HepG2 (cell line): ENCODE measurements around the gene UGT1A4. TPM values are rescaled to one million over a fixed set of nuclear protein-coding genes. Genes with fewer than 3 reads are reported as not detected.

Experiments used
- ATAC-seq: fragments of 200-7000 bp; cut with Tn5 transposase; 3 replicates; pipeline ENCODE4 v1.9.1; 2020; ENCODE audit warnings: mild to moderate bottlenecking, moderate library complexity
- BruUV-seq: library from RNA; stranded (reverse); fragments of 400-500 nt; replicated peaks from 2 replicates; lab custom pipeline; 2021; lab: Mats Ljungman, UMichigan
- CTCF ChIA-PET: fragments of 300-600 bp; formaldehyde crosslinking; extraction: SDS; loops from one replicate; lab custom pipeline; 2021; ENCODE audit warnings: low total read pairs, inconsistent platforms, low intra/inter-chr PET ratio; lab: Yijun Ruan, JAX
- POLR2A ChIA-PET: fragments of 350-600 bp; sonication (Branson Sonifier 250); formaldehyde crosslinking; loops from one replicate; lab custom pipeline; 2020; ENCODE audit warnings: antibody characterized with exemption, inconsistent platforms; lab: Yijun Ruan, JAX
- DNase-seq: peaks from one replicate; pipeline ENCODE4 v3.0.0-alpha.2; 2015; ENCODE audit warnings: low spot score
- FAIRE-seq: peaks from 3 replicates; lab custom pipeline; 2011; peaks lifted over from hg19 to GRCh38; lab: Jason Lieb, UNC
- H2AFZ ChIP-seq: one replicate; pipeline ENCODE4 v1.6.1; 2011; ENCODE audit warnings: low read length, inconsistent platforms
- H3K27ac ChIP-seq: fragments of 300-600 bp; 3 replicates; pipeline ENCODE4 v1.8.0; 2011; ENCODE audit warnings: mixed run types, mild to moderate bottlenecking, mixed read lengths, low read length, inconsistent platforms; ENCODE audit not compliant: insufficient read depth; ENCODE audit errors: extremely low read length
- H3K27me3 ChIP-seq, 2 experiments: fragments of 200-600 bp in 1 of 2; 2 replicates in 1 of 2; 3 replicates in 1 of 2; pipeline versions ENCODE4 v1.6.0 to v1.8.0; 2011; ENCODE audit warnings: low read length in 2 of 2, mild to moderate bottlenecking in 2 of 2, moderate library complexity in 2 of 2, inconsistent platforms in 1 of 2; ENCODE audit not compliant: insufficient read depth in 2 of 2, control insufficient read depth in 1 of 2
- H3K36me3 ChIP-seq, 2 experiments: fragments of 200-600 bp in 1 of 2; replicated peaks in 1 of 2; 2 replicates in 1 of 2; 3 replicates in 1 of 2; pipeline versions ENCODE4 v1.5.1 to v1.8.0; 2011; ENCODE audit warnings: low read length in 2 of 2, inconsistent platforms in 1 of 2; ENCODE audit not compliant: insufficient read depth in 2 of 2, control insufficient read depth in 1 of 2
- H3K4me1 ChIP-seq: 2 replicates; pipeline ENCODE4 v1.5.1; 2012; ENCODE audit warnings: low read length, inconsistent platforms; ENCODE audit not compliant: insufficient read depth
- H3K4me2 ChIP-seq: 2 replicates; pipeline ENCODE4 v1.6.0; 2011; ENCODE audit warnings: low read depth, low read length, inconsistent platforms
- H3K4me3 ChIP-seq, 3 experiments: fragments of 200-600 bp in 1 of 3; sonication (generic), shearing (Covaris generic) in 1 of 3; replicated peaks in 1 of 3; 2 replicates each; pipeline ENCODE4 v1.5.1; 2011 to 2016; ENCODE audit warnings: low read length in 3 of 3, inconsistent platforms in 2 of 3, low read depth in 2 of 3, mild to moderate bottlenecking in 2 of 3, control low read depth in 1 of 3, mixed read lengths in 1 of 3; ENCODE audit not compliant: insufficient read depth in 1 of 3
- H3K79me2 ChIP-seq: one replicate; pipeline ENCODE4 v1.6.1; 2011; ENCODE audit warnings: low read length, inconsistent platforms; ENCODE audit not compliant: insufficient read depth
- H3K9ac ChIP-seq: 2 replicates; pipeline ENCODE4 v1.6.0; 2011; ENCODE audit warnings: mild to moderate bottlenecking, low read depth, low read length, inconsistent platforms; ENCODE audit not compliant: insufficient read depth
- H3K9me3 ChIP-seq: 2 replicates; pipeline ENCODE4 v1.5.1; 2012; ENCODE audit warnings: mild to moderate bottlenecking, low read length
- H4K20me1 ChIP-seq: 2 replicates; pipeline ENCODE4 v1.6.0; 2011; ENCODE audit warnings: inconsistent platforms, mild to moderate bottlenecking, low read length, moderate library complexity; ENCODE audit not compliant: insufficient read depth
- GABPA ChIP-seq, 2 experiments: IDR thresholded peaks; 2 replicates each; pipeline ENCODE4 v1.6.1; 2011 to 2016; ENCODE audit warnings: low read depth in 2 of 2, low read length in 1 of 2, missing biosample characterization in 1 of 2, missing genetic modification characterization in 1 of 2
- KAT7 ChIP-seq: IDR thresholded peaks from 2 replicates; pipeline ENCODE4 v1.6.1; 2018; ENCODE audit warnings: borderline replicate concordance, missing compliant biosample characterization
- MIER3 ChIP-seq: IDR thresholded peaks from 2 replicates; pipeline ENCODE4 v1.6.1; 2016; ENCODE audit warnings: missing compliant biosample characterization, borderline replicate concordance
- SOX5 ChIP-seq: IDR thresholded peaks from 2 replicates; pipeline ENCODE4 v1.6.1; 2016; ENCODE audit warnings: borderline replicate concordance
- TOE1 ChIP-seq: sonication (generic); formaldehyde crosslinking; IDR thresholded peaks from 2 replicates; pipeline ENCODE4 v1.4.0; 2020; ENCODE audit warnings: mild to moderate bottlenecking, missing genetic modification reagents
- ZNF235 ChIP-seq: sonication (generic); formaldehyde crosslinking; IDR thresholded peaks from 2 replicates; pipeline ENCODE4 v1.8.1; 2023; ENCODE audit warnings: mild to moderate bottlenecking, missing genetic modification reagents, borderline replicate concordance
- ZNF746 ChIP-seq: sonication (generic); formaldehyde crosslinking; IDR thresholded peaks from 2 replicates; pipeline ENCODE4 v1.8.0; 2022; ENCODE audit warnings: mild to moderate bottlenecking, missing genetic modification reagents
- ZSCAN21 ChIP-seq: sonication (generic); formaldehyde crosslinking; IDR thresholded peaks from 2 replicates; pipeline ENCODE4 v1.8.0; 2022; ENCODE audit warnings: mild to moderate bottlenecking, missing genetic modification reagents, moderate library complexity, borderline replicate concordance
- WGBS: methylation state at CpG from one replicate; pipeline ENCODE4 v1.1.6; 2017; ENCODE audit warnings: low lambda C conversion rate; 5-methylcytosine and 5-hydroxymethylcytosine counted together
- in situ Hi-C: cut with HindIII; loops from 2 replicates; pipeline ENCODE4 v1.10.0; 2017; ENCODE audit warnings: low pct_unique_long_range_greater_than_20kb; ENCODE audit not compliant: extremely low pct_ligation_motif_present
- intact Hi-C: fragments of 100-400 bp; cut with micrococcal nuclease; formaldehyde crosslinking; loops from one replicate; pipeline ENCODE4 v1.10.0; 2022; ENCODE audit not compliant: unreplicated experiment
- polyA plus RNA-seq, 8 experiments: library from polyadenylated mRNA; depleted of rRNA in 3 of 8; stranded (reverse) in 7 of 8; unstranded in 1 of 8; fragments of >200 nt; fragmentation: Illumina TruSeq in 4 of 8; extraction: Trizol in 4 of 8; gene quantifications; 2 replicates each; pipeline versions ENCODE4 v1.2.1 to v1.2.3, GENCODE V29; 2011 to 2016; ENCODE audit warnings: low read depth in 4 of 8, missing spikeins in 1 of 8, mixed read lengths in 1 of 8; ENCODE audit not compliant: insufficient read depth in 1 of 8
- total RNA-seq, 5 experiments: library from RNA; depleted of rRNA; stranded (reverse); fragments of >200 nt; fragmentation: Illumina TruSeq; extraction: Trizol; gene quantifications; 2 replicates each; pipeline ENCODE4 v1.2.3, GENCODE V29; 2016; ENCODE audit warnings: low read depth in 1 of 5
- TF ChIP-seq, protein P1 (sequence below): IDR thresholded peaks from 2 replicates; pipeline ENCODE4 v1.6.1; 2018; ENCODE audit warnings: missing genetic modification reagents, mild to moderate bottlenecking, missing compliant biosample characterization
- TF ChIP-seq, protein P2 (sequence below): sonication (generic); formaldehyde crosslinking; IDR thresholded peaks from 2 replicates; pipeline ENCODE4 v1.8.0; 2022; ENCODE audit warnings: mild to moderate bottlenecking, missing genetic modification reagents, moderate library complexity

Gene UGT1A4
- total and polyA plus RNA-seq, 2 of the 13 experiments (the other 11 are each of a cell fraction or from before 2014, with no cell fraction given) = not detected

DNA sequence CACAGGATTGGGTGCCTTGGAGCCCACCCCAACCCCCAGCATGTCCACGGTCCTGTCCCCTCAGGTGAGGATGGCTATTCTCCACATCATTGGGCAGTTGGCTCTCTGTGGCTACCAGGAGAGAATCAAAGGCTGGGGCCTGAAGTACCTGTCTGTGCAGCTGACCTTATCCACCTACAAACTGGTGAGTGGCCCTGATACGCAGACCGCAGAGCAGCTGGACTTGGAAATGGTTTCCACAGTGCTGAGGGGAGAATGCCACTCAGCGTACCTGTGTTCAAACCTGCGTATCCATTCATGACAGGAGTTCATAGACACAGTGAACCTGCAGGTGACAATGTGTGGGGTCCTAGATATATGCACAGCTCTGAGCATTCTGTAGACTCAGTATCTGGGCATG, 81.2 kb downstream of the UGT1A4 start:
- H3K9me3 ChIP-seq = no peaks in the 10 kb centered on the region
- H3K9ac ChIP-seq = no peak overlapping the region
- H3K79me2 ChIP-seq = no peaks in the 10 kb centered on the region
- FAIRE-seq (no peak), ATAC-seq (no peak; the same call in 2 of the 3 replicates), DNase-seq (no peak)
- in situ Hi-C loops = no loop called here
- no peak overlapping the region for H3K4me2 ChIP-seq
- CTCF ChIA-PET = no interaction called here
- H3K36me3 ChIP-seq = no peaks in the 10 kb centered on the region
- WGBS = 50% methylated on average over 1 of the region's 5 CpGs
- peaks cover 2 to 50% of the 10 kb centered on the region in 2 experiments; a peak in 3 of 5 replicates for H3K27me3 ChIP-seq
- no peak overlapping the region for H3K27ac ChIP-seq
- TF ChIP-seq ZNF235 (no peak), GABPA (IDR thresholded peaks at IDR 0.05; ENCODE audit: low read depth, low read length) (no peak), GABPA (CRISPR knock-in tag; IDR thresholded peaks at IDR 0.05; ENCODE audit: low read depth) (no peak), MIER3 (CRISPR knock-in tag) (no peak), ZNF746 (no peak), KAT7 (CRISPR knock-in tag) (no peak), ZSCAN21 (CRISPR knock-in tag) (no peak), TOE1 (no peak), SOX5 (CRISPR knock-in tag) (no peak)
- TF ChIP-seq, protein P1, sequence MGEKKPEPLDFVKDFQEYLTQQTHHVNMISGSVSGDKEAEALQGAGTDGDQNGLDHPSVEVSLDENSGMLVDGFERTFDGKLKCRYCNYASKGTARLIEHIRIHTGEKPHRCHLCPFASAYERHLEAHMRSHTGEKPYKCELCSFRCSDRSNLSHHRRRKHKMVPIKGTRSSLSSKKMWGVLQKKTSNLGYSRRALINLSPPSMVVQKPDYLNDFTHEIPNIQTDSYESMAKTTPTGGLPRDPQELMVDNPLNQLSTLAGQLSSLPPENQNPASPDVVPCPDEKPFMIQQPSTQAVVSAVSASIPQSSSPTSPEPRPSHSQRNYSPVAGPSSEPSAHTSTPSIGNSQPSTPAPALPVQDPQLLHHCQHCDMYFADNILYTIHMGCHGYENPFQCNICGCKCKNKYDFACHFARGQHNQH (CRISPR knock-in tag) = no peak
- TF ChIP-seq, protein P2, sequence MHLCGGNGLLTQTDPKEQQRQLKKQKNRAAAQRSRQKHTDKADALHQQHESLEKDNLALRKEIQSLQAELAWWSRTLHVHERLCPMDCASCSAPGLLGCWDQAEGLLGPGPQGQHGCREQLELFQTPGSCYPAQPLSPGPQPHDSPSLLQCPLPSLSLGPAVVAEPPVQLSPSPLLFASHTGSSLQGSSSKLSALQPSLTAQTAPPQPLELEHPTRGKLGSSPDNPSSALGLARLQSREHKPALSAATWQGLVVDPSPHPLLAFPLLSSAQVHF = no peak
- intact Hi-C loops = no loop called here
- no peaks in the 10 kb centered on the region for H3K4me1 ChIP-seq
- POLR2A ChIA-PET = no interaction called here
- H2AFZ ChIP-seq = no peak overlapping the region
- no peaks in the 10 kb centered on the region for H4K20me1 ChIP-seq
- no TSS peak for BruUV-seq
- no peak overlapping the region for H3K4me3 ChIP-seq
